BE2C (cell line): ENCODE results near the gene CCNG2.

Experiments used
- DNase-seq: peaks from one replicate; pipeline ENCODE4 v3.0.0-alpha.2; 2020
- H3K27me3 ChIP-seq: fragments of 250-450 bp; sonication (Bioruptor Pico); 2 replicates; pipeline ENCODE4 v1.5.1; 2020; ENCODE audit warnings: mild to moderate bottlenecking
- H3K36me3 ChIP-seq: fragments of 250-450 bp; sonication (Bioruptor Pico); 2 replicates; pipeline ENCODE4 v1.5.1; 2020; ENCODE audit warnings: mild to moderate bottlenecking
- H3K4me1 ChIP-seq: fragments of 250-450 bp; sonication (Bioruptor Pico); 2 replicates; pipeline ENCODE4 v1.5.1; 2020
- H3K4me3 ChIP-seq: 2 replicates; pipeline ENCODE4 v1.5.1; 2011; ENCODE audit warnings: low read depth, low read length
- H3K9me3 ChIP-seq: fragments of 250-450 bp; sonication (Bioruptor Pico); 2 replicates; pipeline ENCODE4 v1.5.1; 2020
- TF ChIP-seq, protein P1 (sequence below): IDR thresholded peaks from 2 replicates; pipeline ENCODE4 v1.5.1; 2012; ENCODE audit warnings: mild to moderate bottlenecking, low read depth, low read length

The CCNG2 gene

DNA sequence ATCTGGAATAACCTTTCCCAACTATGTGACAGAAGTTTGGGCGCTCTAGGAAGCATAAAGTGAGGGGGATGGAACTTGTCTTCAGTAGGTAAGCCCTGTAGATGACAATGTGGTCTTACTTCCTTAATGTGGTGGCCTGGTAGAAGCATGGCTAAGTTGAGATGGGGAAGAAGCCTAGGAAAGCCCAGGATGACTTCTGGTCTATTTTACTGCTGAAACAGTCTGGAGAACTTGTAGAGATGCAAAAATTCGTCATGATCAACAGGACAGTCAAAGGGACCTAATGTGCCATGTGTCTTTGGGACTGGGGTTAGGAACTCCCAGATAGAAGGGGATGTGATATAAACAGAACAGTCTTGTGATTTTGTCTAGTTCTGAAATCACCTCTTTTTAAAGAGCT is 40.8 kb downstream of the CCNG2 start:
- TF ChIP-seq, protein P1, sequence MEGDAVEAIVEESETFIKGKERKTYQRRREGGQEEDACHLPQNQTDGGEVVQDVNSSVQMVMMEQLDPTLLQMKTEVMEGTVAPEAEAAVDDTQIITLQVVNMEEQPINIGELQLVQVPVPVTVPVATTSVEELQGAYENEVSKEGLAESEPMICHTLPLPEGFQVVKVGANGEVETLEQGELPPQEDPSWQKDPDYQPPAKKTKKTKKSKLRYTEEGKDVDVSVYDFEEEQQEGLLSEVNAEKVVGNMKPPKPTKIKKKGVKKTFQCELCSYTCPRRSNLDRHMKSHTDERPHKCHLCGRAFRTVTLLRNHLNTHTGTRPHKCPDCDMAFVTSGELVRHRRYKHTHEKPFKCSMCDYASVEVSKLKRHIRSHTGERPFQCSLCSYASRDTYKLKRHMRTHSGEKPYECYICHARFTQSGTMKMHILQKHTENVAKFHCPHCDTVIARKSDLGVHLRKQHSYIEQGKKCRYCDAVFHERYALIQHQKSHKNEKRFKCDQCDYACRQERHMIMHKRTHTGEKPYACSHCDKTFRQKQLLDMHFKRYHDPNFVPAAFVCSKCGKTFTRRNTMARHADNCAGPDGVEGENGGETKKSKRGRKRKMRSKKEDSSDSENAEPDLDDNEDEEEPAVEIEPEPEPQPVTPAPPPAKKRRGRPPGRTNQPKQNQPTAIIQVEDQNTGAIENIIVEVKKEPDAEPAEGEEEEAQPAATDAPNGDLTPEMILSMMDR: no peak

DNA sequence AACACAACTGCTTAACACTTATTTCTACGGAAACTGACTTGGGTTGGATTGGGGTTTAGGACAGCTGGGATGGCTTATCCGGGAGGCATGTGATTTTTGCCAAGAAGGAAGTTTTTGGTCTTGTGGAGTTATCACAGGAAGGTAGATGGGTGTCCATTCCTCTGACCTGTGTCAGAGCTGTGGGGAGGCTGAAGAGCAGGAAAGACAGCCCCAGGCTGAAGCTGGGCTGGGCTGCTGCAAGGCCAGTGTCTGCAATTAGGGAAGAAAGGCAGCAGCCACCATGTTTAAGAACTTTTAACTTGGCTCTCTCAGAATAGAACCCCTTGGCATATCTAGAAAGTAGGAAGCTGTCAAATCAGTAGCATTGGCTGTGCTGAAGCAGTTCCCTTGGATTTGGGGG is 42.3 kb downstream of the CCNG2 start:
- Histone ChIP-seq H3K9me3 (no peaks in the 10 kb centered on the region), H3K36me3 (no peaks in the 10 kb centered on the region), H3K4me1 (no peaks in the 10 kb centered on the region), H3K4me3 (no peak overlapping the region), H3K27me3 (peaks cover 33% of the 10 kb centered on the region)
- TF ChIP-seq, protein P1: no peak
- DNase-seq: no peak

More for the DNA sequence above, 40.8 kb downstream of the CCNG2 start:
- no peak overlapping the region for H3K4me3 ChIP-seq
- no peak for DNase-seq
- peaks cover 33% of the 10 kb centered on the region for H3K27me3 ChIP-seq
- H3K4me1 ChIP-seq: no peaks in the 10 kb centered on the region
- no peaks in the 10 kb centered on the region for H3K9me3 ChIP-seq
- H3K36me3 ChIP-seq: no peaks in the 10 kb centered on the region

DNA sequence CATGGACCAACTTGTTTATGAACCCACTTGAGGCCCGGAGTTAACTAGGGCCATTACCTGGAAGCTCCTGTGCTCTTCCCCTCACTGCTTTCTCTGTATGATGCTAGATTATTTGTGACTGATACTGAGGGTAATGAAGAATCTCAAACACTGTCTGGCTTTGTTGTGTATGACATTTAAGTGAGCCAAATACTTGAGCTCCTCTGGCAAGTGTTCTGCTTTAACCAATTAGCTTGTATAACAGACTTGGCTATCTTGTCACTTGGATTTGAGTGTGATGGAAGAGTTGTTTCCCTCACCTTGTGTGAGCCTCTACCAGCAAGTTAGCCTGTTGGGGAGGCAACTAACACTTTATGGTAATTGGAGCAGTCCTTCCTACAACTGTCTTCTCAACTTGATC is 42.7 kb downstream of the CCNG2 start:
- Histone ChIP-seq H3K27me3 (peaks cover 33% of the 10 kb centered on the region), H3K36me3 (no peaks in the 10 kb centered on the region), H3K4me3 (no peak overlapping the region), H3K4me1 (no peaks in the 10 kb centered on the region), H3K9me3 (no peaks in the 10 kb centered on the region)
- DNase-seq: no peak
- TF ChIP-seq, protein P1: no peak

DNA sequence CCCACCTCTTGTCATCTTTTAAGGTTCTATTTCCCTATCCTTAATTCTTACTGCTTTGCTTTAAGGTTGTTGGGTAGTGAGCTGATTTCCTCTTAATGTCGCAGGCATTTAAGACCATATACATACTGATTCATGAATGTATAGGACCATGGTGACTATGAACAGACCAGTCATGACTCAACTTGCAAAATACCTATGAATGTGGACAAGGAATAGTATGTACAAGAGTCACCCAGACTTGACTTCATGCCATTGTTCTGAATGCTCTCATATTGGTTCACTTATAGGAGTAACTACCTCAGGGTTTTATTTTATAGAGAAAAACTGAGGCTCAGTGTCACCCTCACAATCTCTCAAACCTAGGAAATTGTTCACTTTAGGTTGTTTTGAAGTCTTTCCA is 44.3 kb downstream of the CCNG2 start:
- Histone ChIP-seq H3K27me3 (peaks cover 28% of the 10 kb centered on the region), H3K36me3 (no peaks in the 10 kb centered on the region), H3K4me3 (no peak overlapping the region), H3K9me3 (no peaks in the 10 kb centered on the region), H3K4me1 (no peaks in the 10 kb centered on the region)
- DNase-seq: no peak
- TF ChIP-seq, protein P1: no peak

DNA sequence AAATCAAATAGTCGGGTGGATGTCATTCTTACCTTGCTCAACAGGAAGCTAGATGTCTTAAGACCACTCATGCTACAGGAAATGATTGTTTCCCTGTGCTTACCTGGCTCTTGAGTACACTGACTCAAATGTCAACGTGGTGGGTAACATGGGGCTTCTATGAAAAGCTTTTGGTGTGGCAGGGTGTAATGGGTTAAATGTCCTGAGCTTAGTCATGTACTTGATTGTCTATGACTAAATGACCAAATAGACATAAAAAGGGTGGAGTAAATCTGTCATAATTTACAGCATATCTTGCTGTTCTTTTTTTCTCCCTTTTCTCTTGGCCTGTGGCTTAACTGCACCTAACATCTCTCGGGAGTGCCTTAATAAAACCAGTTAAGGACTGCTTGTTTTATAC is 44.9 kb downstream of the CCNG2 start:
- peaks cover 26% of the 10 kb centered on the region for H3K27me3 ChIP-seq
- H3K4me1 ChIP-seq: no peaks in the 10 kb centered on the region
- no peak overlapping the region for H3K4me3 ChIP-seq
- no peak for DNase-seq
- no peaks in the 10 kb centered on the region for H3K36me3 ChIP-seq
- TF ChIP-seq, protein P1: no peak
- no peaks in the 10 kb centered on the region for H3K9me3 ChIP-seq

DNA sequence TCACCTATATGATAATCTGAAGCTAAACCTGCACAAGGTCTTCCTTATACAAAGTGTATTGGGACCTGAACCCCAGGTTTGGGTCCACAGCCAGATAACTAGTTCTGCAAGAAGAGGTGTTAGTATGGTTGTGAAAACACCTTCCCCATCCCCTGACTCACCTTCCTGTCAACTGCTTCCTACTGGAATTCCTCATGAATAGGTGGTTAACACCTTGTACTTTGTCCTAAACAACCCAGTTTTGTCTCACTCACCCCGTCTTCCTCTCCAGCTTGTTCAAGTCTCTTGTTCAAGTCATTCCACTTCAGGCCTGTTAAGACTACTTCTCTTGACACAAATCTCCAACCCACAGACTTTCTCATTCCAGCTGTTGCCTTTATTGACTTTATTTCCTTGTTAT is 45.5 kb downstream of the CCNG2 start:
- H3K4me3 ChIP-seq: no peak overlapping the region
- peaks cover 26% of the 10 kb centered on the region for H3K27me3 ChIP-seq

More for the DNA sequence above, 45.5 kb downstream of the CCNG2 start:
- no peak for DNase-seq
- TF ChIP-seq, protein P1: no peak
- H3K36me3 ChIP-seq: no peaks in the 10 kb centered on the region
- no peaks in the 10 kb centered on the region for H3K4me1 ChIP-seq
- H3K9me3 ChIP-seq: no peaks in the 10 kb centered on the region
